Gastroesophageal sphincter (tissue), 3 donors: ENCODE results near the gene SPRR2E.

Experiments
- CTCF ChIP-seq, 4 experiments: fragments of 200-600 bp in 2 of 4; fragments of 450-650 bp in 2 of 4; sonication (generic) in 1 of 4; IDR thresholded peaks; one replicate each; pipeline ENCODE4 v1.5.1; 2017 to 2019; ENCODE audit warnings: antibody characterized with exemption in 4 of 4, mild to moderate bottlenecking in 2 of 4, moderate library complexity in 2 of 4
- POLR2A ChIP-seq, 2 donors: fragments of 450-650 bp; IDR thresholded peaks; one replicate each; pipeline ENCODE4 v1.6.1; 2017; ENCODE audit warnings: antibody characterized with exemption in 2 of 2, mild to moderate bottlenecking in 2 of 2, moderate library complexity in 1 of 2

DNA sequence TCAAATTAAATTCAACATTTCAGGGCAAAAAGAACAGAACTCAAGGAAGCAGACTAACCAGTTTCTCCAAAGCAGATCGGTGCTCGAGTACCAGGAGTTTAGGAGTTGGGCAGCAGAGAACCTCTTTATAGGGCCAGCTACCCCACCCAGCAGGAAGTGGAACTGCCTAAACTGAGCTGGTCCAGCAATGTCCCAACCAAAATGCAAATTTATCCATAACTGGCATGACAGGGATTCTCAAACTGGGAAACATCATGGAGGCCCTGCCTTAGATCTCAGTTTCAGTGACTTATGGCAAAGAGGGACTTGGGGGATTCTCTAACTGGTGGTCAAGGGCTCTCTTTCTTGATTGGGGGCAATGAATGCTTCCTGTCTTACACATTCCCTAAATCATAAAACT lies 22.8 kb downstream of the SPRR2E start, which contains the start of gene SPRR2B:
- TF ChIP-seq POLR2A (IDR thresholded peaks at IDR 0.05) (no peak), CTCF (IDR thresholded peaks at IDR 0.05) (no peak)
